ENCODE data around the gene PLD2.
"Not testable (repeated sequence)": the region's sequence is repeated elsewhere in the genome, so short reads cannot be mapped to it uniquely, and the experiment has no call there.

PLD2 gene

GRCh38 chr17:4795168-4795567 lies 11.8 kb upstream of the PLD2 start:
- DNase-seq = no peak

- no peak for DNase-seq
Measured at GRCh38 chr17:4796552-4796920, 10.4 kb upstream of the PLD2 start.

GRCh38 chr17:4800462-4801196 lies 6.3 kb upstream of the PLD2 start:
- DNase-seq = no peak

- no peak for DNase-seq
Measured at GRCh38 chr17:4802228-4802627, 4.7 kb upstream of the PLD2 start, which contains the start of gene C17orf114. TSS of gene C17orf114 (minus strand) at chr17:4802328.

GRCh38 chr17:4806456-4806776 lies 536 bp upstream of the PLD2 start:
- DNase-seq = no peak

- no peak for DNase-seq
Measured at GRCh38 chr17:4807605-4808377, 839 bp downstream of the PLD2 start.

GRCh38 chr17:4808378-4808767 lies 1.4 kb downstream of the PLD2 start:
- DNase-seq = no peak

GRCh38 chr17:4810696-4811290 lies 3.8 kb downstream of the PLD2 start:
- no peak for DNase-seq

- DNase-seq = no peak
Measured at GRCh38 chr17:4811471-4811870, 4.5 kb downstream of the PLD2 start.

- no peak for DNase-seq
Measured at GRCh38 chr17:4812690-4813089, 5.7 kb downstream of the PLD2 start.

GRCh38 chr17:4815043-4815675 lies 8.2 kb downstream of the PLD2 start:
- DNase-seq = no peak

GRCh38 chr17:4816826-4817225 lies 9.9 kb downstream of the PLD2 start:
- DNase-seq = no peak

- DNase-seq = no peak
Measured at GRCh38 chr17:4818276-4818675, 11.3 kb downstream of the PLD2 start.

- no peak for DNase-seq
Measured at GRCh38 chr17:4822835-4823234, 15.9 kb downstream of the PLD2 start.

- no peak for DNase-seq
Measured at GRCh38 chr17:4823373-4824089, 16.6 kb downstream of the PLD2 start.

GRCh38 chr17:4827399-4827798 lies 20.4 kb downstream of the PLD2 start:
- no peak for DNase-seq

GRCh38 chr17:4832829-4833177 lies 25.9 kb downstream of the PLD2 start:
- DNase-seq = not testable (repeated sequence)

GRCh38 chr17:4833178-4833940 lies 26.4 kb downstream of the PLD2 start, which contains the start of gene MINK1:
TSS of gene MINK1 (plus strand) at chr17:4833340. CDS start at chr17:4833584, 244 bp downstream.
- peak; percentile 53 for DNase-seq

GRCh38 chr17:4833941-4834680 lies 27.2 kb downstream of the PLD2 start:
- no peak for DNase-seq

- DNase-seq = no peak
Measured at GRCh38 chr17:4834681-4835020, 27.7 kb downstream of the PLD2 start.

GRCh38 chr17:4836221-4836620 lies 29.3 kb downstream of the PLD2 start:
- no peak for DNase-seq
